ENCODE data around the gene EVC.
A peak's percentile ranks its signal among the peaks of the same experiment; 100 is the strongest.

The EVC gene

GRCh38 chr4:5685296-5685695, 25.7 kb upstream of the EVC start:
- no peak overlapping the region for H3K18ac ChIP-seq (ENCODE audit: low read length)
- H3K27me3 ChIP-seq (ENCODE audit: control insufficient read depth in 3 of 3, insufficient read depth in 3 of 3, low read depth in 1 of 3, low read length in 3 of 3): peaks cover 0 to 7% (median 0%) of the 10 kb centered on the region in 3 experiments
- H2BK120ac ChIP-seq (ENCODE audit: low read depth, low read length): no peak overlapping the region
- H2AK5ac ChIP-seq (ENCODE audit: low read depth, low read length): no peak overlapping the region
- no peak overlapping the region for H3K4ac ChIP-seq (ENCODE audit: low read length)
- peaks cover 0 to 31% of the 10 kb centered on the region in 2 donors for H3K36me3 ChIP-seq (replicated peaks in 1 of 2; ENCODE audit: control insufficient read depth in 2 of 2, insufficient read depth in 2 of 2, low read length in 2 of 2)
- H2BK15ac ChIP-seq (ENCODE audit: low read length): no peak overlapping the region
- H3K4me2 ChIP-seq (ENCODE audit: insufficient read depth, low read length, poor library complexity, severe bottlenecking): no peak overlapping the region
- H3K27ac ChIP-seq (replicated peaks; ENCODE audit: low read length): no peak overlapping the region
- no peak overlapping the region for H2BK12ac ChIP-seq (ENCODE audit: low read length)
- no peak overlapping the region for H3K14ac ChIP-seq (ENCODE audit: low read length)
- H2AFZ ChIP-seq (ENCODE audit: low read length): no peak overlapping the region
- no peak overlapping the region for H2BK5ac ChIP-seq (ENCODE audit: low read length)
- H4K91ac ChIP-seq (ENCODE audit: low read depth, low read length, poor library complexity): no peak overlapping the region
- peak overlapping the region; percentile 86 for H3K23ac ChIP-seq (ENCODE audit: low read depth, low read length, poor library complexity)
- no peaks in the 10 kb centered on the region for H3K79me1 ChIP-seq (ENCODE audit: low read depth, low read length)
- H3K4me1 ChIP-seq (ENCODE audit: control insufficient read depth in 2 of 2, insufficient read depth in 1 of 2, low read depth in 1 of 2, low read length in 2 of 2): no peaks in the 10 kb centered on the region
- no peak overlapping the region for H3K4me3 ChIP-seq (ENCODE audit: low read length in 2 of 2)
- no peak for DNase-seq (ENCODE audit: low spot score)
- peaks cover 0 to 2% of the 10 kb centered on the region in 2 donors for H3K9me3 ChIP-seq (replicated peaks in 1 of 2; ENCODE audit: control insufficient read depth in 2 of 2, insufficient read depth in 1 of 2, low read depth in 1 of 2, low read length in 2 of 2)
- WGBS, 2 donors (ENCODE audit: extremely low coverage in 2 of 2, insufficient read length in 2 of 2, insufficient replicate concordance in 1 of 2): no CpG with 5 or more reads among the region's 9 CpGs
- H3K9ac ChIP-seq (ENCODE audit: low read depth, low read length, poor library complexity): peak overlapping the region; percentile 3
- H4K8ac ChIP-seq (ENCODE audit: low read depth, low read length): no peak overlapping the region

GRCh38 chr4:5686338-5686737, 24.7 kb upstream of the EVC start:
- Histone ChIP-seq H3K4me2 (ENCODE audit: insufficient read depth, low read length, poor library complexity, severe bottlenecking) (no peak overlapping the region), H2BK12ac (ENCODE audit: low read length) (no peak overlapping the region), H3K27me3 (ENCODE audit: control insufficient read depth in 3 of 3, insufficient read depth in 3 of 3, low read depth in 1 of 3, low read length in 3 of 3) (peaks cover 0 to 12% (median 0%) of the 10 kb centered on the region in 3 experiments), H3K36me3 (replicated peaks in 1 of 2; ENCODE audit: control insufficient read depth in 2 of 2, insufficient read depth in 2 of 2, low read length in 2 of 2) (peaks cover 0 to 31% of the 10 kb centered on the region in 2 donors), H4K8ac (ENCODE audit: low read depth, low read length) (no peak overlapping the region), H3K9ac (ENCODE audit: low read depth, low read length, poor library complexity) (no peak overlapping the region), H4K91ac (ENCODE audit: low read depth, low read length, poor library complexity) (no peak overlapping the region), H2AFZ (ENCODE audit: low read length) (no peak overlapping the region), H3K4me3 (ENCODE audit: low read length in 2 of 2) (no peak overlapping the region), H3K4ac (ENCODE audit: low read length) (no peak overlapping the region), H3K79me1 (ENCODE audit: low read depth, low read length) (no peaks in the 10 kb centered on the region), H2BK120ac (ENCODE audit: low read depth, low read length) (no peak overlapping the region), H3K4me1 (ENCODE audit: control insufficient read depth in 2 of 2, insufficient read depth in 1 of 2, low read depth in 1 of 2, low read length in 2 of 2) (no peaks in the 10 kb centered on the region), H2BK5ac (ENCODE audit: low read length) (no peak overlapping the region), H2BK15ac (ENCODE audit: low read length) (no peak overlapping the region), H3K9me3 (replicated peaks in 1 of 2; ENCODE audit: control insufficient read depth in 2 of 2, insufficient read depth in 1 of 2, low read depth in 1 of 2, low read length in 2 of 2) (peaks cover 0 to 2% of the 10 kb centered on the region in 2 donors), H2AK5ac (ENCODE audit: low read depth, low read length) (no peak overlapping the region), H3K14ac (ENCODE audit: low read length) (no peak overlapping the region), H3K23ac (ENCODE audit: low read depth, low read length, poor library complexity) (no peak overlapping the region), H3K18ac (ENCODE audit: low read length) (no peak overlapping the region), H3K27ac (replicated peaks; ENCODE audit: low read length) (no peak overlapping the region)
- DNase-seq (ENCODE audit: low spot score): no peak
- no CpG with 5 or more reads among the region's 6 CpGs for WGBS, 2 donors (ENCODE audit: extremely low coverage in 2 of 2, insufficient read length in 2 of 2, insufficient replicate concordance in 1 of 2)

- Histone ChIP-seq H2BK12ac (ENCODE audit: low read length) (no peak overlapping the region), H2AFZ (ENCODE audit: low read length) (no peak overlapping the region), H2BK120ac (ENCODE audit: low read depth, low read length) (no peak overlapping the region), H3K18ac (ENCODE audit: low read length) (no peak overlapping the region), H2BK5ac (ENCODE audit: low read length) (no peak overlapping the region), H3K79me1 (ENCODE audit: low read depth, low read length) (no peaks in the 10 kb centered on the region), H3K9ac (ENCODE audit: low read depth, low read length, poor library complexity) (no peak overlapping the region), H3K14ac (ENCODE audit: low read length) (no peak overlapping the region), H3K9me3 (replicated peaks in 1 of 2; ENCODE audit: control insufficient read depth in 2 of 2, insufficient read depth in 1 of 2, low read depth in 1 of 2, low read length in 2 of 2) (peaks cover 0 to 2% of the 10 kb centered on the region in 2 donors), H3K27me3 (ENCODE audit: control insufficient read depth in 3 of 3, insufficient read depth in 3 of 3, low read depth in 1 of 3, low read length in 3 of 3) (peaks cover 0 to 17% (median 1%) of the 10 kb centered on the region in 3 experiments), H3K27ac (replicated peaks; ENCODE audit: low read length) (no peak overlapping the region), H3K23ac (ENCODE audit: low read depth, low read length, poor library complexity) (no peak overlapping the region), H3K4me3 (ENCODE audit: low read length in 2 of 2) (no peak overlapping the region), H2AK5ac (ENCODE audit: low read depth, low read length) (no peak overlapping the region), H4K91ac (ENCODE audit: low read depth, low read length, poor library complexity) (no peak overlapping the region), H3K4me1 (ENCODE audit: control insufficient read depth in 2 of 2, insufficient read depth in 1 of 2, low read depth in 1 of 2, low read length in 2 of 2) (no peaks in the 10 kb centered on the region), H2BK15ac (ENCODE audit: low read length) (no peak overlapping the region), H3K4ac (ENCODE audit: low read length) (no peak overlapping the region), H3K36me3 (replicated peaks in 1 of 2; ENCODE audit: control insufficient read depth in 2 of 2, insufficient read depth in 2 of 2, low read length in 2 of 2) (peaks cover 0 to 35% of the 10 kb centered on the region in 2 donors), H4K8ac (ENCODE audit: low read depth, low read length) (no peak overlapping the region), H3K4me2 (ENCODE audit: insufficient read depth, low read length, poor library complexity, severe bottlenecking) (no peak overlapping the region)
- no peak for DNase-seq (ENCODE audit: low spot score)
- WGBS, 2 donors (ENCODE audit: extremely low coverage in 2 of 2, insufficient read length in 2 of 2, insufficient replicate concordance in 1 of 2): no CpG with 5 or more reads among the region's 8 CpGs
Observed at GRCh38 chr4:5689065-5689464, 21.9 kb upstream of the EVC start.

GRCh38 chr4:5691491-5692132, 19.4 kb upstream of the EVC start:
- no peak for DNase-seq (ENCODE audit: low spot score)
- no CpG with 5 or more reads among the region's 7 CpGs for WGBS, 2 donors (ENCODE audit: extremely low coverage in 2 of 2, insufficient read length in 2 of 2, insufficient replicate concordance in 1 of 2)
- no peak overlapping the region for H2BK120ac ChIP-seq (ENCODE audit: low read depth, low read length)
- no peak overlapping the region for H2AK5ac ChIP-seq (ENCODE audit: low read depth, low read length)
- H3K9ac ChIP-seq (ENCODE audit: low read depth, low read length, poor library complexity): peak overlapping the region; percentile 30
- H3K36me3 ChIP-seq (replicated peaks in 1 of 2; ENCODE audit: control insufficient read depth in 2 of 2, insufficient read depth in 2 of 2, low read length in 2 of 2): peaks cover 0 to 23% of the 10 kb centered on the region in 2 donors
- no peak overlapping the region for H2AFZ ChIP-seq (ENCODE audit: low read length)
- no peaks in the 10 kb centered on the region for H3K4me1 ChIP-seq (ENCODE audit: control insufficient read depth in 2 of 2, insufficient read depth in 1 of 2, low read depth in 1 of 2, low read length in 2 of 2)
- peak overlapping the region; percentile 35 for H3K18ac ChIP-seq (ENCODE audit: low read length)
- H3K4ac ChIP-seq (ENCODE audit: low read length): no peak overlapping the region
- no peak overlapping the region for H3K4me2 ChIP-seq (ENCODE audit: insufficient read depth, low read length, poor library complexity, severe bottlenecking)
- H3K79me1 ChIP-seq (ENCODE audit: low read depth, low read length): no peaks in the 10 kb centered on the region
- no peak overlapping the region for H2BK15ac ChIP-seq (ENCODE audit: low read length)
- no peak overlapping the region for H4K91ac ChIP-seq (ENCODE audit: low read depth, low read length, poor library complexity)
- peaks cover 0 to 23% (median 1%) of the 10 kb centered on the region in 3 experiments for H3K27me3 ChIP-seq (ENCODE audit: control insufficient read depth in 3 of 3, insufficient read depth in 3 of 3, low read depth in 1 of 3, low read length in 3 of 3)
- H4K8ac ChIP-seq (ENCODE audit: low read depth, low read length): no peak overlapping the region
- peak overlapping the region; percentile 67 for H3K23ac ChIP-seq (ENCODE audit: low read depth, low read length, poor library complexity)
- H3K27ac ChIP-seq (replicated peaks; ENCODE audit: low read length): no peak overlapping the region
- no peak overlapping the region for H3K14ac ChIP-seq (ENCODE audit: low read length)
- H3K9me3 ChIP-seq (replicated peaks in 1 of 2; ENCODE audit: control insufficient read depth in 2 of 2, insufficient read depth in 1 of 2, low read depth in 1 of 2, low read length in 2 of 2): no peaks in the 10 kb centered on the region
- no peak overlapping the region for H2BK12ac ChIP-seq (ENCODE audit: low read length)
- no peak overlapping the region for H2BK5ac ChIP-seq (ENCODE audit: low read length)
- H3K4me3 ChIP-seq (ENCODE audit: low read length in 2 of 2): no peak overlapping the region

Data from neuronal stem cell (in vitro differentiated cells).